Measurements from ENCODE around the gene NDUFS7.

GRCh38 chr19:1362387-1363257, 21.1 kb upstream of the NDUFS7 start:
- TF ChIP-seq FOXJ3 (CRISPR knock-in tag; IDR thresholded peaks at IDR 0.05) (no peak), CTCF (IDR thresholded peaks at IDR 0.05 in 2 of 3, conservative IDR thresholded peaks at IDR 0.05 in 1 of 3; ENCODE audit: insufficient read depth in 2 of 3, low read depth in 1 of 3, low read length in 3 of 3) (no peak), ATF6 (CRISPR knock-in tag; IDR thresholded peaks at IDR 0.05) (no peak), GATA2 (CRISPR knock-in tag; IDR thresholded peaks at IDR 0.05) (no peak), TEAD2 (tag; IDR thresholded peaks at IDR 0.05) (no peak), SMAD1 (IDR thresholded peaks at IDR 0.05; ENCODE audit: low read depth, low read length, partially characterized antibody) (no peak), SP1 (CRISPR knock-in tag; IDR thresholded peaks at IDR 0.05) (no peak), NR1H2 (CRISPR knock-in tag; IDR thresholded peaks at IDR 0.05) (no peak), HOMEZ (CRISPR knock-in tag; IDR thresholded peaks at IDR 0.05) (no peak), PHF8 (IDR thresholded peaks at IDR 0.05; ENCODE audit: borderline replicate concordance, low read length) (no peak), ELK3 (CRISPR knock-in tag; IDR thresholded peaks at IDR 0.05) (no peak), MYC (IDR thresholded peaks at IDR 0.05; ENCODE audit: low read depth, low read length) (no peak), MYC (CRISPR knock-in tag; IDR thresholded peaks at IDR 0.05; ENCODE audit: borderline replicate concordance, low read depth) (no peak), ZNF408 (CRISPR knock-in tag; IDR thresholded peaks at IDR 0.05; ENCODE audit: low read depth) (no peak), ZNF121 (CRISPR knock-in tag; conservative IDR thresholded peaks at IDR 0.05) (no peak)
